Renal cortical epithelial cell (primary cell): Measurements from ENCODE around the gene SOX5. TPM values are rescaled to one million over a fixed set of nuclear protein-coding genes. Genes with fewer than 3 reads are reported as not detected.
A peak's percentile ranks its signal among the peaks of the same experiment; 100 is the strongest.
"Not testable (repeated sequence)": the region's sequence is repeated elsewhere in the genome, so short reads cannot be mapped to it uniquely, and the experiment has no call there.

Experiments
- DNase-seq: peaks from one replicate; pipeline ENCODE4 v3.0.0-alpha.2; 2011; ENCODE audit warnings: low read depth
- total RNA-seq: library from RNA; depleted of rRNA; stranded (reverse); fragments of >200 nt; gene quantifications from 2 replicates; pipeline ENCODE4 v1.2.3, GENCODE V29; 2014

SOX5 gene
- total RNA-seq, 1 donor from 2014 or later, result 1.0 TPM

- no peak for DNase-seq
Measured at GRCh38 chr12:23843958-23844357, 105.5 kb downstream of the SOX5 start.

DNA sequence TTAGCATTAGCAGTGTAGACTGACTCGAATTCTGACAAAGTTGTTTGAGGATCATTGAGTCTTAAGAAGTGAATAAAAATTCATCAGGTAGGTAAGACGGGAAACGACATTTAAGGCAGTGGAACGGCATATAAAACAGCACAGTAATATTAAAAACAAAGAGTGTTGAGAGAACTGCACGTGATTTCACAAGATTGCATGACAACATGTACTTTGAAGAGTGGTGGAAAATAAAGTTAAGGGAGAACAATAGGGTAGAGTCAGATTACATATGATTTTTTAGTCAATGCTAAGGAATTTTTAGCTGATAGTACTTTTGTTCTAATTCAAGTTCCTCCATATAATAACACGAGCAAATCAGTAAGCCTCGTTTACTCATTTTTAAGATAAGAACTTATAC, 115.4 kb downstream of the SOX5 start:
- peak; percentile 11 for DNase-seq

GRCh38 chr12:23831739-23832138, 117.7 kb downstream of the SOX5 start:
- DNase-seq, result no peak

DNA sequence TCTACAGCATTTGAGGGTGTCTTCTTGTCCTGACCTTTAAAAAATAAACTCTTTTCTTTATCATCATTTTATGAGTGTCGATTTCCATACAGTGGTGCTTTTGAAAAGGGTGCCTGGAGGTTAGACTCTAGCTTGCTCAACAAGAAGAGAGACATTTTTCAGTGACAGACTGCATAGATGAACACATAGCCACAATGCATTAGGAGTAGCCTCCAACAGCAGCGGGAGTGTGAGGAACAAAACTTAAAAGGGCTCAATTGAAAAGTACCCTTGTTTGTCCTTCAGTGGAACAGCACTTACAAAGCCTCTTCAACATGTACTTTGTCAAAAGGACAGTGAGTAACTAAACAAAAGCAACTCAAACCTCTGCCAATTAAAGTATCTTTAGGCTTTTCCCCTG, 119.3 kb downstream of the SOX5 start:
- DNase-seq, result no peak

GRCh38 chr12:23827353-23827752, 122.1 kb downstream of the SOX5 start:
- DNase-seq, result peak; percentile 67

- not testable (repeated sequence) for DNase-seq
Measured at GRCh38 chr12:23825124-23825523, 124.3 kb downstream of the SOX5 start.

GRCh38 chr12:23824358-23824757, 125.1 kb downstream of the SOX5 start:
- DNase-seq, result no peak

DNA sequence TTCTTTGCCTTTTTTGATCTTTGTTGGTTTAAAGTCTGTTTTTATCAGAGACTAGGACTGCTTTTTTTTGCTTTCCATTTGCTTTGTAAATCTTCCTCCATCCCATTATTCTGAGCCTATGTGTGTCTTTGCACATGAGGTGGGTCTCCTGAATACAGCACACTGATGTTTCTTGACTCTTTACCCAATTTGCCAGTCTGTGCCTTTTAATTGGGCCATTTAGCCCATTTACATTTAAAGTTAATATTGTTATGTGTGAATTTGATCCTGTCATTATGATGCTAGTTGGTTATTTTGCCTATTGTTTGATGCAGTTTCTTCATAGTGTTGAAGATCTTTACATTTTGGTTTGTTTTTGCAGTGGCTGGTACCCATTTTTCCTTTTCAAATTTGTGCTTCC, 126.6 kb downstream of the SOX5 start:
- DNase-seq, result not testable (repeated sequence)

DNA sequence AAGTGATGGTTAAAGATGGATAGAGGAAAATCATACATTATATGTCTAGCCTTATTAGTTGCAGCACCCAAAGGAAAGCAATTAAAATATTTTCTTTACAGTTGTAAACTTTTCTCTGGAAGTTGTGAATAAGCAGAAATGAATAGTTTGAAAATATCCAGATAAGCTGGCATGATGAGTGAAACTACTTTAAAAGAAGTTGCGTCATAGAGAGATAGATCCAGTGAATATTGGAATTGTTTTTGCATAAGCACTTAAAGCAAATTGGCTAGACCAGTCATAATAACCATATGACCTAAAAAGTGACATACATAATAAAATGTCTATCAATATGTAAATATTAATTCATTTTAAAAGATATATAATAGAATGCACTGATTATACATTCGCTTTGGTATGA, 132.1 kb downstream of the SOX5 start:
- DNase-seq, result no peak

DNA sequence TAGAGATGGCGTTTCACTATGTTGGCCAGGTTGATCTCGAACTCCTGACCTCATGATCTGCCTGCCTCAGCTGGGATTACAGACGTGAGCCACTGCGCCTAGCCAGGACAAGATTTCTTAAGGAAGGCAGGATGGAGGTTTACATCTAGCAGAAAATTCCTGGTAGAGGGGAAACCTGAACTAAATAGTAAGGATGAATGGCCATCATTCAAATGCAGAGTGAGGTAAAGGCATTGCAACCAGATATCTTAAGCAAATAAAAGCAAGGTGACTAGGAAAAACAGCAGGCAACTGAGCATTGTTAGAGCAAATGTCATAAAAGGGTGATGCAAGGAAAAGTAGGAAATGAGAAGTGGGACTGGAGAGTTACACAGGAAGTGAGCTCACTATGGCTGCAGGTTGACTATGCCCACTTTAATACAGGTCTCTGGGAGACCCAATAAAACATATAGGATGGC, 133.0 kb downstream of the SOX5 start:
- DNase-seq, result no peak

DNA sequence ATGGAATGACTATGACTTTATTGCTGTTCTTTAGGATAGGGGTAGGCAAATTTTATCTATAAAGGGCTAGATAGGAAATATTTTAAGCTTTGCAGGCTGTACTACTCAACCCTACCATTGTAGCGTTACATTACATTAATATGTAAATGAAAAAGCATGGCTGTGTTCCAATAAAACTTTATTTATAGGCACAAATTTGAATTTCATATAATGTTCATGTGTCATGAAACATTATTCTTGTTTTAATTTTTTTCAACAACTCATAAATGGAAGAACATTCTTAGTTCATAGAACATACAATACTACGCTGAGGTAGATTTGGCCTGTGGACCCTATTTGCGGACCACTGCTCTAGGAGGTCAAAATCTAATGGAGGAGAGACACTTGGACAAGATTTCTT, 133.7 kb downstream of the SOX5 start:
- DNase-seq, result no peak

GRCh38 chr12:23813206-23813605, 136.3 kb downstream of the SOX5 start:
- DNase-seq, result no peak

- DNase-seq, result no peak
Measured at GRCh38 chr12:23810329-23810902, 139.1 kb downstream of the SOX5 start.

- DNase-seq, result peak; percentile 26
Measured at GRCh38 chr12:23803540-23803939, 145.9 kb downstream of the SOX5 start.

DNA sequence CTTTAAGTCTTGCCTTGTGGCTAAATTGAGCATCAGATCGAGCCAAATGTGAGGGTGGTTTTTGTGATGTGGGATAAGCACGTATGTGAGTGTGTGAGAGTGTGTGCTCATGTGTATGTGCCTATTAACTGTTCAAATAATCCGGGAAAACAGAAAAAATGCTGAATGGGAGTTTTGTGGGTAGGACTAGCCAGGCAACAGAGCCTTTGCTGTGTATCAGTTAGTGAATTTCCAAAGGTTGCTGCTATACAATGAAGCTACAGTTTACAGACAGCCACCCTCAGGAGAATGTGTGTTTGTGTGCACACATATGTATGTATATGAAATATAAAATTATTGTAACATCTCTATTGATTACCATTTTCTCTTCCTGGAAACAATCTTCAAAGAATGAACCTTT, 154.0 kb downstream of the SOX5 start:
- DNase-seq, result no peak

DNA sequence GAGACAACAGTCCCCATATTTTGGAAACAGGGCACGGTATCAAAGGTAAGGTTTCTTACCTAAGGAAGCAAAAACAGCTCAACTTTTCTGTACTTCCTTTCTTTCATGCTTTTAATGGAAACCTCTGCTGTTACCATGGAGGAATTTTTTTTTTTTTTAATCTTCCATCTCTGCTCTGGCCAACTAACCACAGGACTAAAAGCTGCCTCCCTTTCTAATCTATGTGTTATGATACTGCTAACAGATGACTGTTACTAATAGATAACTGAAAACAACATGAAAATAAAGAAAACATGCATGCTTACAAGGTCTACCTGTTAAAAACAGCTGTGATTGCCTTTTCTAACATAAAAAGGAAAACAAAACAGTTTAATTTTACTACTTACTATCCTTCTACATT, 168.4 kb downstream of the SOX5 start:
- DNase-seq, result no peak

- DNase-seq, result no peak
Measured at GRCh38 chr12:23775208-23775607, 174.3 kb downstream of the SOX5 start.

GRCh38 chr12:23771240-23771949, 178.1 kb downstream of the SOX5 start:
- no peak for DNase-seq

GRCh38 chr12:23770202-23770938, 179.1 kb downstream of the SOX5 start:
- no peak for DNase-seq

DNA sequence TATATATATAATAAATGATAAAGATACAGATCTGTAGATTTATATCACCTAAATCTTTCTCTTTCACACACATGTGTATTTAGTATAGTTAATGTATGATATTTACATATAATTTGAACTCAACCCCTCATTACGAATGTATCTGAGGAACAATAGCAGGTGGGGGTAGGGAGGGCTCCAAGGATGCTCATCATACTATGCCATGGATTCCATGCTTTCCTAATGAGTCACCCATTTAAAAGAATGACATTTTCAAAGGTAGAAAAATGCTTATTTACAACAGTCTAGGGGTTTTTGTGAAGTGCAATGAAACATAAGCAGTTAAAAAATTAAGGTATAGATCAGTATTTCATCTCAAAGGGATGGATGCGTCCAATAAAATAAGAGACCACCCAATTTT, 181.6 kb downstream of the SOX5 start:
- DNase-seq, result peak; percentile 13

GRCh38 chr12:23763724-23764123, 185.7 kb downstream of the SOX5 start:
- no peak for DNase-seq

- DNase-seq, result peak; percentile 92
Measured at GRCh38 chr12:23760495-23760894, 189.0 kb downstream of the SOX5 start.

- DNase-seq, result no peak
Measured at GRCh38 chr12:23758608-23759007, 190.9 kb downstream of the SOX5 start.
